BLaER1 (cell line): Measurements from ENCODE around the gene ACY1.

Source experiments
- H3K27ac ChIP-seq: shearing (Covaris generic); formaldehyde crosslinking; 2 replicates; pipeline ENCODE4 v1.8.1; 2022
- H3K27me3 ChIP-seq: shearing (Covaris generic); formaldehyde crosslinking; 2 replicates; pipeline ENCODE4 v1.8.1; 2022
- H3K36me3 ChIP-seq: shearing (Covaris generic); formaldehyde crosslinking; 2 replicates; pipeline ENCODE4 v1.8.1; 2022
- H3K4me1 ChIP-seq: shearing (Covaris generic); formaldehyde crosslinking; 2 replicates; pipeline ENCODE4 v1.8.1; 2022
- H3K4me2 ChIP-seq: shearing (Covaris generic); formaldehyde crosslinking; 2 replicates; pipeline ENCODE4 v1.8.1; 2022
- H3K4me3 ChIP-seq: shearing (Covaris generic); formaldehyde crosslinking; 2 replicates; pipeline ENCODE4 v1.8.1; 2022
- H3K9ac ChIP-seq: shearing (Covaris generic); formaldehyde crosslinking; 2 replicates; pipeline ENCODE4 v1.8.1; 2022
- H3K9me3 ChIP-seq: shearing (Covaris generic); formaldehyde crosslinking; 2 replicates; pipeline ENCODE4 v1.8.1; 2022
- H4K20me1 ChIP-seq: shearing (Covaris generic); formaldehyde crosslinking; 2 replicates; pipeline ENCODE4 v1.8.1; 2022
- Cebpa-rat ChIP-seq: shearing (Covaris generic); IDR thresholded peaks from 2 replicates; pipeline ENCODE4 v1.8.1; 2022

ACY1 gene

DNA sequence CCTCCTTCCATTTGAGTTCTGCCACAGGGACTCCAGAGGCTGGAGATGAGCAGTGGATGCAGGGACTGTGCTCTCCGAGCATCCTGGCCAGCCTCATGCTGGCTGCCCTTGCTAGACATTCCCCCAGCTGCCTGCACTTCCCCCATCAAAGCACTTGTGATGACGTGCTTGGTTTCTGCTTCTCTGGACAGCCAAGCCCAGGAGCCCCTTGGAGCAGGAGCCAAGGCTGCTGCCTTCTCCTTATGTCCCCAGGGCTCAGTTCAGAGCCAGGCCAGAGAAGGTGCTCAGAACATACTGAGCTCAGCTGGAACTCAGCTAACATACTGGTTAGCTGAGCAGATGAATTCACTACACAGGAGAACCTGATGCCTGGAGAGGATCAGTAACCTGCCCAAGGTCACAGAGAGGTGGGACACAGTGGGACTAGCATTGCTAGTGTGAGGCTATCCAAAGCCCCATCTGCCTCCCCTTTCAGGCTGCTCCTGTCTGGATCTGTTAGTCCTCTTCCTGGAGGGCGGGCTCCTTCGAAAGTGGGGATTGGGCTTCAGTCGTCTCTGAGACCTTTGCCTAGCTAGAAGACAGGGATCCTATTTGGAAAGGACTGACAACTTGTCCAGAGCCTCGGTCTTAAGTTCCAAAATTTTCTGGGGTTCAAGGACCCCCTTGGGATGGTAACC lies 20.3 kb upstream of the ACY1 start:
- Histone ChIP-seq H3K9me3 (no peaks in the 10 kb centered on the region), H3K27ac (no peak overlapping the region), H3K4me1 (peaks cover 50% of the 10 kb centered on the region), H3K4me3 (no peak overlapping the region), H3K4me2 (no peak overlapping the region), H3K9ac (no peak overlapping the region), H3K36me3 (peaks cover 43% of the 10 kb centered on the region), H4K20me1 (peaks cover 48% of the 10 kb centered on the region), H3K27me3 (no peaks in the 10 kb centered on the region)
- TF ChIP-seq Cebpa-rat, result no peak

DNA sequence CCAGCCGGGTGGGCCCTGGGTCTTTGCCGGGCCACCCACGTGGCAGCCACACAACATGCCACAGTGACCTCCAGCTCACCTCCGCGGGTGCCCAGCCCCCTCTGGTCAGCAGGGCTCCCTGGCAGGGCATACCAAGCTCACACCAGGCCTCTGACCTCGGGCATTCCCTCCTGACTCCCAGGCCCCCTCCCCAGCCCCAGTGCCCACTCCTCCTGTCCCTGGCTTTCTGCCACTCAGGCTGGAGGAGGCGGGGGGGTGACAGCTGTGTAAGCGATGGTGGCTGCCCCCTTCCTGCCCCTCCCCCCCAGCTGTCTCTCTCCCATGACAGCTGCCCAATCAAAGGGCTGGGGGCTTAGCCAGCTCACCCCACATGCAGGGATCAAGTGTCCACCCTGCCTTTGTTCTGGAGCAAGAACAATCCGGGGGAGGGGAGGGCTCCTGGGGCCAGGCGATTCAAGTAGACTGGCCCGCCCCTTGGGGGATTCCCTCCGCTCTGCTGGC lies 19.3 kb upstream of the ACY1 start:
- Histone ChIP-seq H3K27ac (no peak overlapping the region), H3K4me1 (peaks cover 59% of the 10 kb centered on the region)

DNA sequence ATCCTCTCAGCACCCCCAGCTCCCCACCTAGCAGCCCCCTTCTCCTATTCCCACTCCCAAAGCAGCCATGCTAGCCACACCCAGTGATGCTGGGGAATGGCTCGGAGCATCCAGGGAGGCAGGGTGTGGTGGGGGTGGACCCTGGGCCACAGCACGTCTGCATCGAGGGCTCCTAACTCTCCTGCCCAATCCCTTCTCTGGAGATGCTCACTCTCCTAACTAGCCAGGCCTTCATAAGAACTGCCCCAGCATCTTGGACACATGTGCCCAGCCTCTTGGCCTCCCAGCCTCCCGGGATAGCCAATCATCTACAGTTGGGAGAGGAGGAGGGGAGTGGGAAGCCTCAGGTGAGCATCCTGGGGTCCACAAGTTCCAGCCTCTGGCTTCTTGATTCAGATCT lies 18.8 kb upstream of the ACY1 start:
- H3K36me3 ChIP-seq, result peaks cover 32% of the 10 kb centered on the region
- peaks cover 56% of the 10 kb centered on the region for H4K20me1 ChIP-seq
- no peak overlapping the region for H3K4me3 ChIP-seq
- TF ChIP-seq Cebpa-rat, result no peak
- no peaks in the 10 kb centered on the region for H3K9me3 ChIP-seq
- H3K4me1 ChIP-seq, result peaks cover 64% of the 10 kb centered on the region
- H3K27me3 ChIP-seq, result no peaks in the 10 kb centered on the region
- 0 out of 2 replicates have a peak overlapping the region, but pooled peaks have one; percentile 97 for H3K4me2 ChIP-seq
- no peak overlapping the region for H3K27ac ChIP-seq
- H3K9ac ChIP-seq, result no peak overlapping the region; the same call in 1 of the 2 replicates

More for the DNA sequence above, 19.3 kb upstream of the ACY1 start:
- peaks cover 33% of the 10 kb centered on the region for H3K36me3 ChIP-seq
- no peak overlapping the region for H3K9ac ChIP-seq
- no peak overlapping the region for H3K4me3 ChIP-seq
- TF ChIP-seq Cebpa-rat, result no peak
- H4K20me1 ChIP-seq, result peaks cover 51% of the 10 kb centered on the region
- H3K9me3 ChIP-seq, result no peaks in the 10 kb centered on the region
- H3K4me2 ChIP-seq, result peak overlapping the region; percentile 17; the same call in 1 of the 2 replicates
- no peaks in the 10 kb centered on the region for H3K27me3 ChIP-seq

DNA sequence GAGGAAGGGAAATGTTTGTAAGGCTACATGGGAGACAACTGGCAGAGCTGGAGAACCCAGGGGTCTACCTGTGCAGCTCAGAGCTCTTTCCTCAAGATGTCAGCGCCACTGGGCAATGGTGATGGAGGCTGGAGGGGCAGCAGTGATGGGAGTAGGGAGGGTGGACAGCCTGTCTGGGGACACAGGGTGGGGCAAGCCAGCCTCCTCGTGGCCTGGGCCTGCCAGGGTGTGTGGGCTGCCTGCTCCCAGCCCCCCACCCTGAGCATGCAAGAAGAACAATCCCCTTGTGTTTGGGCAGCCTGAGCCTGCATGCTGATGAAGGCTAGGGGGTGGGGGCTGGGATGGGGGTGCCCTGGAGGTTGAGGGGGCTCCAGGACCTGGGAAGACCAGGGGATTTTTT lies 17.3 kb upstream of the ACY1 start:
- peak overlapping the region; percentile 93 for H3K9ac ChIP-seq
- no peaks in the 10 kb centered on the region for H3K27me3 ChIP-seq
- H3K4me3 ChIP-seq, result peak overlapping the region; percentile 82
- H3K4me1 ChIP-seq, result peaks cover 79% of the 10 kb centered on the region
- H4K20me1 ChIP-seq, result peaks cover 61% of the 10 kb centered on the region
- H3K27ac ChIP-seq, result peak overlapping the region; percentile 90; the same call in 1 of the 2 replicates
- peaks cover 21% of the 10 kb centered on the region; the same call in 1 of the 2 replicates for H3K36me3 ChIP-seq
- TF ChIP-seq Cebpa-rat, result no peak
- H3K9me3 ChIP-seq, result no peaks in the 10 kb centered on the region
- H3K4me2 ChIP-seq, result peak overlapping the region; percentile 97

DNA sequence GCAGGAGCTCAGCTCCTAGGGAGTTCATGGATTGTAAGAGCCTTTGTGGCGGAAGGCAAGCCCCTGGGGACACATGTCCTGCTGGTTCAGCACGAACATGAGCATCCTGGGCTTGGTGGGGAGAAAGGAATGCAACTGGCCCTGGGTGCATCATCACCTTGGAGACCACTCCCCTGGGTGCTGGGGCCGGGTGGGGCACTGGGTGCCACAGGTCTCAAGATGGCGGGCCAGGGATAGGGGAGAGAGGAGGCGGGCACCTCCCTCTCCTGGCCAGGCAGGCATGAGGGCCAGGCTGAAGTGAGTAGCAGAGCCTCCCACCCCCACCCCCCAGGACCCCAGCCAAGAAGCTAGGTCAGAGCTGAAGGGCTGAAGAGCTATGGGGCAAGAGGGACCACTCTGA lies 16.8 kb upstream of the ACY1 start:
- Histone ChIP-seq H3K27me3 (no peaks in the 10 kb centered on the region), H3K9ac (peak overlapping the region; percentile 93), H3K4me1 (peaks cover 84% of the 10 kb centered on the region), H3K4me3 (peak overlapping the region; percentile 82), H3K9me3 (no peaks in the 10 kb centered on the region), H3K4me2 (peak overlapping the region; percentile 97), H3K27ac (peak overlapping the region; percentile 90), H3K36me3 (peaks cover 17% of the 10 kb centered on the region; the same call in 1 of the 2 replicates), H4K20me1 (peaks cover 61% of the 10 kb centered on the region)
- TF ChIP-seq Cebpa-rat, result no peak

DNA sequence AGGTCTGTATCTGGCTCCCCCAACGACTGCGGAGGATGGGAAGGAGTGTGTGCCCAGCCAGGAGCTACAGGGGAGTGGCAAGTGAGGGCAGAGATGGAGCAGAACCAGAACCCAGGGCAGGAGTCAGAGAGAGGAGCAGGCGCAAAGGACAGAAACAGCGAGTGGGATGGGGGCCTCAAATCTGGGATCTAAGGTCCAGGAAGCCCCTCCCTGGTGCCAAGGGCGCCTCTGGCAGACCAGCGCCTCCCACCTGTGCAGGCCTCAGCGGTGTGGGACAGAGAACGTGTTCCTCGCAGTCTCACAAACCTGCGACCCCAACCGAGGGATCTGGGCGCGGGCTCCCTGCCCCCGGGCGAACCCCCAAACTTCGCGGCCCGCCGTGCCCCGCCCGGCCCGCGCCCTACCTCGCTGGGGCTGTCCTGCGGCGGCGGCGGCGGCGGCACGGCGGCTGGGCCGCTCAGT lies 16.4 kb upstream of the ACY1 start:
- Histone ChIP-seq H3K9me3 (no peaks in the 10 kb centered on the region), H3K4me1 (peaks cover 84% of the 10 kb centered on the region)

DNA sequence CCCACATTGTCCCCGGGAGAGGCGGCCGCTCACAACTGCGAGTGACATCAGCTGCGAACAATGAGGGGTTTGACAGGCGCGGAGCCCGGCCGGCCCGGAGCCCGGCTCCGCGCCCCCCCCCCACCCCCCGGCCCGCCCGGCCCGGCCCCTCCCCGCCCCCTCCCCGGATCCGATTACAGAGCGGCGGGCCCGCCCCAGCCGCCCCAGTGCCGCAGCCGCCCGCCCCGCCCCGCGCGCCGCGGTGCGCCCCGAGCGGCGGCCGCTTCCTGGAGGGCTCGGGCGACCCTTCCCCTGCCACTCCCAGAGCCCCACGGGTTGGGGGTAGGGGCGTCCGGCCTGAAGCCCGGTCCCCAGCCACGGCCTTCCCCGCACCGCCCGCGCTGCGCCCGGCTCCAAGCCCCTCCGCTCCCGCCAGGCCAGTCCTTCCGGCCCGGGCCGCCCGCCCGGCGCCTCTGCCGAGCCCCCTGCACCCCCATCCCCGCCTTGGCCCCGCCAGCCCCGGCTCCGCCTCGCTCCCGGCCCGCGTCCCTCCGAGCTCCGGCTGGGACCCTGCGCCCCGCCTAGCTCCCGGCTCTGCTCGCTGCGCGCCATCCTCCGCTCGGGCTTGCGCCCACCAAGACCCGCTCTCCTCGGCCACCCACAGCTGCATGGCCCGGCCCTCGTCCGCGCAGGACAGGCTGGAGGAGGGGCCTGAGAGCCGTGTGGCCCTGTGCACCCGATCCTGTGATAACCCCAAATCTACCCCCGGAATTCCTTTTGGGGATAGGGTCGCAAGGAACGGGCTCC lies 15.8 kb upstream of the ACY1 start, which contains the start of gene PCBP4:
Gene PCBP4 (minus strand): TSS at position 71 of the 786 bp plus-strand sequence. CDS start 6,214 bp downstream, outside the sequence.
- H3K9me3 ChIP-seq, result no peaks in the 10 kb centered on the region
- peaks cover 50% of the 10 kb centered on the region for H4K20me1 ChIP-seq
- no peaks in the 10 kb centered on the region for H3K27me3 ChIP-seq
- peaks cover 13% of the 10 kb centered on the region; the same call in 1 of the 2 replicates for H3K36me3 ChIP-seq
- H3K27ac ChIP-seq, result peak within 1 kb of the TSS; percentile 95
- H3K9ac ChIP-seq, result peak within 1 kb of the TSS; percentile 93
- TF ChIP-seq Cebpa-rat, result no peak
- peaks cover 89% of the 10 kb centered on the region for H3K4me1 ChIP-seq
- peak within 1 kb of the TSS; percentile 82 for H3K4me3 ChIP-seq
- H3K4me2 ChIP-seq, result peak within 1 kb of the TSS; percentile 97

More for the DNA sequence above, 16.4 kb upstream of the ACY1 start:
- Histone ChIP-seq H4K20me1 (peaks cover 57% of the 10 kb centered on the region), H3K36me3 (peaks cover 16% of the 10 kb centered on the region; the same call in 1 of the 2 replicates), H3K4me3 (peak overlapping the region; percentile 82), H3K27me3 (no peaks in the 10 kb centered on the region), H3K4me2 (peak overlapping the region; percentile 97), H3K9ac (peak overlapping the region; percentile 93), H3K27ac (peak overlapping the region; percentile 90)
- TF ChIP-seq Cebpa-rat, result no peak

DNA sequence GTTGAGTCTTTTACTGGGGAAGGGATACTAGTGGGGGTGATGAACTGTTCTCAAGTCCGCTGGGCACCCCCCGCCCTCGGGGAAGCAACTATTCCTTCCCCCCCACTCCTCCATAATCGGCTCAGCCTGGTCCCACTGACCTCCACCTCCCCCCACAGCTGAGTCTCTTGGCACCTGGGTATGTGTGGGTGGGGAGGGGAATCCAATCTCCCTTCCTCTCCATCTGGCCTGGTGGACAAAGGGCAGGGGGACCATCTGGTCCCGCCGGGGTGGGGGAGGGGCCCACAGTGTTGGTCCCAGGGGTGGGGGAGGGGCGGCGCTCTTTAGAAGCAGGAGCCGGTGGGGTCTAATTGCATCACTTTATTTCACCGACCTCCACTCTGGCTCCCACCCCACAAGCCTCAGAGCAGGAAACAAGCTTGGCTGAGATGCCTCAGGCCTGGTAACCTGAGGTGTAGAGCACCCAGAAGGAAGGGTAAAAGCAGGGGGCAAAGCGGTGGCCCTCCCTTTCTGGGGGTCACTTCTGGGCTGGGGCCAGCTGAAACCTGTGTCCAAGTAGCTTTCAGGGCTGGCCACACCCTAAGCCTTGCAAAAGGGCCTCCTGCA lies 15.1 kb upstream of the ACY1 start:
- peaks cover 9% of the 10 kb centered on the region; the same call in 1 of the 2 replicates for H3K36me3 ChIP-seq
- H3K9ac ChIP-seq, result peak overlapping the region; percentile 93
- peak overlapping the region; percentile 95 for H3K27ac ChIP-seq
- TF ChIP-seq Cebpa-rat, result peak; percentile 58; the same call in 1 of the 2 replicates
- peak overlapping the region; percentile 82 for H3K4me3 ChIP-seq
- H3K27me3 ChIP-seq, result no peaks in the 10 kb centered on the region
- H3K4me2 ChIP-seq, result peak overlapping the region; percentile 94
- H3K9me3 ChIP-seq, result no peaks in the 10 kb centered on the region
- H3K4me1 ChIP-seq, result peaks cover 91% of the 10 kb centered on the region
- peaks cover 43% of the 10 kb centered on the region; the same call in 1 of the 2 replicates for H4K20me1 ChIP-seq

DNA sequence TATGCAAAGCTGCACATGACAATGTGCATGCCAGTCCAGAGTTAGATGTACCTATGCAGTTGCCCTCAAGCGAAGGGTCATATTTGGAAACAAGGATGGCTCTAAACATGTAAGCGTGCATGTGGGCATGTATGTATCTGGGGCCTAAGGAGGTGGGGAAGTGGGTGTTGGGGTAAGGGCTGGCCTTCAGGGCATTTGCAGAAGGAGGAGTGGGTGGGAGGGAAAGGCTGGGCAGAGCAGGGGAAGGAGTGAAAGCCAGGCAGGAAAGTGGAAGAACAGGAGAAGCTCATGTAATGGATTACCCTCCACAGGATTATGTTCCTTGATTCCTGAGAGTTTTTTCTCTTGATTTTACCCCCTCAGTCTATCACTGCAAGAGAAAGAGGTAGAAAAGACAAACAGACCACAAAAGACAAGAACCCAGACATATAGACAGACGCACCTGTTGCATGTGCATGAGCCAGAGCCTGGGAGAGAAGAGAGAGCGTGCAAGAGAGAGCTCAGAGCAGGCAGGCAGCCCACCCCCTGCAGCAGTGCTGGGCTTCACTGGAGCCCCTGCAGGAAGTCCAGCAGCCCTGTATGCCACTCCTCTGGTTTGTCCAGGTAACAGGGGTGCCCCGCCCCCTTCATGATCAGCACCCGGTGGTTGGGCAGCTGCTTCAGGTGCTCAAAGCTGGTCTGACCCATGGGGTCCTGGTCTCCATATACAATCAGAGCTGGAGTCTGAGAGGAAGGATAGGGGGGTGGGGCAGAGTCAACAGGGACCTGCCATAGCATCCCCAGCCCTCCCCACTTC lies 14.3 kb upstream of the ACY1 start:
- Histone ChIP-seq H3K9ac (peak overlapping the region; percentile 63), H3K4me3 (0 out of 2 replicates have a peak overlapping the region, but pooled peaks have one; percentile 43), H3K27ac (peak overlapping the region; percentile 95), H3K36me3 (peaks cover 9% of the 10 kb centered on the region; the same call in 1 of the 2 replicates), H3K4me1 (peaks cover 87% of the 10 kb centered on the region), H3K4me2 (peak overlapping the region; percentile 94), H3K27me3 (no peaks in the 10 kb centered on the region), H3K9me3 (no peaks in the 10 kb centered on the region), H4K20me1 (peaks cover 35% of the 10 kb centered on the region; the same call in 1 of the 2 replicates)
- TF ChIP-seq Cebpa-rat, result no peak
